Astrocyte (in vitro differentiated cells and primary cell): ENCODE results near the gene PLAAT2.

ENCODE experiments used
- CTCF ChIP-seq: IDR thresholded peaks from 2 replicates; pipeline ENCODE4 v1.5.1; 2011; ENCODE audit warnings: low read depth, mild to moderate bottlenecking, inconsistent platforms, low read length, moderate library complexity; ENCODE audit not compliant: insufficient read depth
- EZH2 ChIP-seq: IDR thresholded peaks from 2 replicates; pipeline ENCODE4 v1.6.1; 2012; ENCODE audit warnings: mild to moderate bottlenecking, low read length, inconsistent platforms; ENCODE audit not compliant: insufficient read depth

- no peak for TF ChIP-seq EZH2
- TF ChIP-seq CTCF, result no peak
Measured at GRCh38 chr11:63523151-63523550, 40.0 kb downstream of the PLAAT2 start.
